Panc1 (cell line): ENCODE results near the gene MTR. TPM values are rescaled to one million over a fixed set of nuclear protein-coding genes. Genes with fewer than 3 reads are reported as not detected.

Experiments used
- ATAC-seq: fragments of 200-7000 bp; cut with Tn5 transposase; 2 replicates; pipeline ENCODE4 v1.9.1; 2020; ENCODE audit warnings: mild to moderate bottlenecking, moderate library complexity
- BruUV-seq: library from RNA; stranded (reverse); fragments of 400-500 nt; replicated peaks from 2 replicates; lab custom pipeline; 2021; lab: Mats Ljungman, UMichigan
- CTCF ChIA-PET: fragments of 300-600 bp; sonication (Branson Sonifier 250); formaldehyde crosslinking; loops from one replicate; lab custom pipeline; 2022; ENCODE audit warnings: antibody characterized with exemption; lab: Charles Lee
- POLR2A ChIA-PET: fragments of 300-600 bp; sonication (Branson Sonifier 250); formaldehyde crosslinking; loops from one replicate; lab custom pipeline; 2022; ENCODE audit warnings: antibody characterized with exemption; lab: Charles Lee
- DNase-seq: peaks from one replicate; pipeline ENCODE4 v3.0.0-alpha.2; 2010; ENCODE audit warnings: low read depth, low spot score
- H3K27ac ChIP-seq: 2 replicates; pipeline ENCODE4 v1.5.1; 2011; ENCODE audit warnings: mild to moderate bottlenecking, low read length, inconsistent platforms
- H3K27me3 ChIP-seq: fragments of 200-500 bp; sonication (Bioruptor generic); 2 replicates; pipeline ENCODE4 v1.6.0; 2014; ENCODE audit warnings: low read length, inconsistent platforms; ENCODE audit not compliant: control insufficient read depth, insufficient read depth
- H3K36me3 ChIP-seq: fragments of 200-500 bp; sonication (Bioruptor generic); 2 replicates; pipeline ENCODE4 v1.5.1; 2014; ENCODE audit warnings: inconsistent platforms, mild to moderate bottlenecking, low read length, moderate library complexity; ENCODE audit not compliant: control insufficient read depth, insufficient read depth
- H3K4me1 ChIP-seq: 2 replicates; pipeline ENCODE4 v1.5.1; 2011; ENCODE audit warnings: inconsistent platforms, mild to moderate bottlenecking, low read length, moderate library complexity; ENCODE audit not compliant: control insufficient read depth, insufficient read depth
- H3K4me3 ChIP-seq, 2 experiments: 2 replicates each; pipeline ENCODE4 v1.5.1; 2011 to 2012; ENCODE audit warnings: low read depth in 2 of 2, low read length in 2 of 2, mild to moderate bottlenecking in 2 of 2, inconsistent platforms in 1 of 2, moderate library complexity in 1 of 2
- H3K9me3 ChIP-seq: fragments of 200-500 bp; sonication (Bioruptor generic); 2 replicates; pipeline ENCODE4 v1.5.1; 2014; ENCODE audit warnings: low read depth, mild to moderate bottlenecking, inconsistent platforms, low read length, moderate library complexity; ENCODE audit not compliant: control insufficient read depth, insufficient read depth
- CTCF ChIP-seq: fragments of 450-650 bp; IDR thresholded peaks from 2 replicates; pipeline ENCODE4 v1.5.1; 2017; ENCODE audit warnings: mild to moderate bottlenecking
- POLR2AphosphoS5 ChIP-seq: IDR thresholded peaks from 2 replicates; pipeline ENCODE4 v1.6.1; 2012; ENCODE audit warnings: mild to moderate bottlenecking, low read depth, low read length, moderate library complexity
- REST ChIP-seq, 2 experiments: IDR thresholded peaks; 2 replicates each; pipeline ENCODE4 v1.6.1; 2011 to 2012; ENCODE audit warnings: low read depth in 2 of 2, control low read depth in 1 of 2, low read length in 1 of 2, mild to moderate bottlenecking in 1 of 2, moderate library complexity in 1 of 2; ENCODE audit not compliant: insufficient read depth in 1 of 2
- SIN3A ChIP-seq: IDR thresholded peaks from 2 replicates; pipeline ENCODE4 v1.6.1; 2012; ENCODE audit warnings: low read depth, mild to moderate bottlenecking, low read length, moderate library complexity, borderline replicate concordance; ENCODE audit not compliant: insufficient read depth
- TCF7L2 ChIP-seq: IDR thresholded peaks from 2 replicates; pipeline ENCODE4 v1.6.1; 2011; ENCODE audit warnings: mild to moderate bottlenecking, low read depth, low read length, inconsistent platforms
- in situ Hi-C: cut with HindIII; loops from 2 replicates; pipeline ENCODE4 v1.10.0; 2016; ENCODE audit warnings: low sequenced_read_pairs, low pct_unique_long_range_greater_than_20kb
- intact Hi-C: fragments of 100-400 bp; cut with micrococcal nuclease; formaldehyde crosslinking; loops from one replicate; pipeline ENCODE4 v1.10.0; 2022; ENCODE audit not compliant: unreplicated experiment
- total RNA-seq: library from RNA; stranded (reverse); gene quantifications from one replicate; pipeline ENCODE4 v1.2.1, GENCODE V29; 2021; ENCODE audit not compliant: unreplicated experiment

The MTR gene
- total RNA-seq, 1 experiment from 2014 or later: 33.7 TPM

- intact Hi-C loops (no loop called here), in situ Hi-C loops (no loop called here)
- no peak overlapping the region for H3K27ac ChIP-seq
- H3K36me3 ChIP-seq: no peaks in the 10 kb centered on the region
- H3K27me3 ChIP-seq: no peaks in the 10 kb centered on the region
- CTCF ChIA-PET: no interaction called here
- no peak for ATAC-seq
- H3K4me3 ChIP-seq: no peak overlapping the region
- no TSS peak for BruUV-seq
- POLR2A ChIA-PET: no interaction called here
- H3K4me1 ChIP-seq: no peaks in the 10 kb centered on the region
- no peak for TF ChIP-seq CTCF
- no peak for TF ChIP-seq POLR2AphosphoS5
- TF ChIP-seq REST (IDR thresholded peaks at IDR 0.05; ENCODE audit: insufficient read depth in 1 of 2, low read depth in 2 of 2, low read length in 1 of 2): no peak
- TF ChIP-seq SIN3A: no peak
- TF ChIP-seq TCF7L2: no peak
- DNase-seq: no peak
- peaks cover 5% of the 10 kb centered on the region; the same call in 1 of the 2 replicates for H3K9me3 ChIP-seq
Observed at GRCh38 chr1:236917448-236917847, 122.4 kb downstream of the MTR start.

GRCh38 chr1:236920286-236920894 is 125.3 kb downstream of the MTR start:
- intact Hi-C loops (no loop called here), in situ Hi-C loops (no loop called here)
- H3K27ac ChIP-seq: no peak overlapping the region
- TF ChIP-seq SIN3A: no peak
- TF ChIP-seq CTCF: no peak
- no peak for TF ChIP-seq REST (IDR thresholded peaks at IDR 0.05; ENCODE audit: insufficient read depth in 1 of 2, low read depth in 2 of 2, low read length in 1 of 2)
- TF ChIP-seq TCF7L2: no peak
- TF ChIP-seq POLR2AphosphoS5: no peak
- ATAC-seq (no peak), DNase-seq (no peak)
- H3K4me1 ChIP-seq: no peaks in the 10 kb centered on the region
- BruUV-seq: no TSS peak
- no peaks in the 10 kb centered on the region for H3K36me3 ChIP-seq
- ChIA-PET POLR2A (no interaction called here), CTCF (no interaction called here)
- peaks cover 5% of the 10 kb centered on the region; the same call in 1 of the 2 replicates for H3K9me3 ChIP-seq
- H3K27me3 ChIP-seq: peaks cover 5% of the 10 kb centered on the region; the same call in 1 of the 2 replicates
- no peak overlapping the region for H3K4me3 ChIP-seq
